Activated naive CD8-positive, alpha-beta T cell treated with anti-CD3 and anti-CD28 coated beads, Interleukin-2, amount 10 ng/mL, durations not matched to agents 7 days and 5 days (primary cell): Measurements from ENCODE around the gene UCN2. TPM values are rescaled to one million over a fixed set of nuclear protein-coding genes. Genes with fewer than 3 reads are reported as not detected.

Experiments used
- ATAC-seq: fragments of 150-1000 bp; cut with Tn5 transposase; one replicate; pipeline ENCODE4 v1.10.0; 2021; ENCODE audit warnings: low read depth, moderate library complexity
- POLR2A ChIA-PET: fragments of 350-600 bp; sonication (Branson Sonifier 250); formaldehyde crosslinking; loops from one replicate; lab custom pipeline; 2021; ENCODE audit warnings: antibody characterized with exemption; lab: Charles Lee
- DNase-seq: peaks from one replicate; pipeline ENCODE4 v3.0.0; 2021
- H3K27ac Mint-ChIP-seq: one replicate; pipeline ENCODE4 v1.8.0; 2022; ENCODE audit warnings: mild to moderate bottlenecking, mixed read lengths
- H3K27me3 Mint-ChIP-seq: one replicate; pipeline ENCODE4 v1.8.0; 2022; ENCODE audit warnings: mild to moderate bottlenecking, moderate library complexity, mixed read lengths
- H3K36me3 Mint-ChIP-seq: one replicate; pipeline ENCODE4 v1.8.0; 2021; ENCODE audit warnings: mild to moderate bottlenecking, mixed read lengths
- H3K4me1 Mint-ChIP-seq: one replicate; pipeline ENCODE4 v1.8.0; 2021; ENCODE audit warnings: mixed read lengths
- H3K4me3 Mint-ChIP-seq: one replicate; pipeline ENCODE4 v1.8.0; 2022; ENCODE audit warnings: mild to moderate bottlenecking, moderate library complexity, mixed read lengths
- H3K9me3 Mint-ChIP-seq: one replicate; pipeline ENCODE4 v1.8.0; 2021; ENCODE audit warnings: mixed read lengths
- total RNA-seq, 2 experiments: library from RNA; stranded (reverse); gene quantifications; one replicate each; pipeline ENCODE4 v1.2.3, GENCODE V29; 2021

Gene UCN2
- total RNA-seq, 2 experiments from 2014 or later = not detected

DNA sequence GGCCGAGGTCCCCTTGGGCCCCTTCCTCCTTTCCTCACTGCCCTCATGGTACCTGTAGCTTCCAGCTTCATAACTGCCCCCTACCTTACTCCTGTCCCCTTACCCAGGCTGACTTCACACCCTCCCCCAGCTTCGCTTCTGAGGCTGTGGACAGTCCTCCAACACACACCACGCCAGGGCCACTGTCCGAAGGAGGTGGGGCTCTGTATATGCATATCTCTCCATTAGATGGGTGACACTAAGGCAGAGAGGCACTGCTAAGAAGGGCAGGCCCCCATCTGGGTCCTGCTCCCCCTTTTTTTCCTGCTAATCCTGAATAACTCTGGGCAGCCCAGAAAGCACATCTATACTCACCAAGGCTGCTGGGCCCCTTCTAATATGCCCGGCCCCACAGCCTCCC, 32.6 kb upstream of the UCN2 start:
- Mint-ChIP-seq H3K4me1 (peaks cover 4% of the 10 kb centered on the region), H3K4me3 (no peak overlapping the region), H3K27me3 (peaks cover 22% of the 10 kb centered on the region), H3K9me3 (no peaks in the 10 kb centered on the region), H3K27ac (no peak overlapping the region), H3K36me3 (peaks cover 4% of the 10 kb centered on the region)
- POLR2A ChIA-PET = no interaction called here
- no peak for ATAC-seq
- no peak for DNase-seq

DNA sequence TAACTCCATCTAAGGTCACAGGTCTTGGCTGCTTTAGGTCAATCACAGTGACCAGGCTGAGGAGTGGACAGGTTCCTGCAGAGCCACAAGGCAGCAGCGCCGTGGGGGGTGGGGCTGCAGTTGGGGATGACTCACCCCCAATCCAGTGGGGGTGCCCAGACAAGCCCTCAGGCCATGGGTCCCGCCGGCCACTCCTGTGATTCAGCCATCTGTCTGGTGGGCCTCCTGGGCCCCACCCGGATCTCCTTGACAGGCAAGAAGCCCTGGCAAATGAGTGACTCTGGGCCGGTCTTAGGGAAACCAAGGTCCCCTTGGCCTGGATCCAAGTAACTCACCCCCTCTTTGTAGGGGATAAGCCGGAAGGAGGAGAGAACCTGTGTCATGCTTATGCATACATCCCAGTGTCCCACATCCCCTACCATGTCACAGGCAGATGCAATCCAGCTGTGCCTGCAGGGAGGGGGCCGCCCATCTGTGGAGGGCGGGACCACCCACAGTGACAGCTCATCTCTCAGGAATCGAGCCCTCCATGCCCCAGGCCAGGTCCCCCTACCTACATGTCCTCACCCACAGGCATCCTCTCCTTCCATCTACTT, 32.0 kb upstream of the UCN2 start:
- Mint-ChIP-seq H3K36me3 (peaks cover 4% of the 10 kb centered on the region), H3K9me3 (no peaks in the 10 kb centered on the region), H3K27ac (no peak overlapping the region), H3K4me3 (no peak overlapping the region), H3K4me1 (peaks cover 4% of the 10 kb centered on the region), H3K27me3 (peaks cover 24% of the 10 kb centered on the region)
- ATAC-seq = no peak
- DNase-seq = no peak
- POLR2A ChIA-PET = no interaction called here

DNA sequence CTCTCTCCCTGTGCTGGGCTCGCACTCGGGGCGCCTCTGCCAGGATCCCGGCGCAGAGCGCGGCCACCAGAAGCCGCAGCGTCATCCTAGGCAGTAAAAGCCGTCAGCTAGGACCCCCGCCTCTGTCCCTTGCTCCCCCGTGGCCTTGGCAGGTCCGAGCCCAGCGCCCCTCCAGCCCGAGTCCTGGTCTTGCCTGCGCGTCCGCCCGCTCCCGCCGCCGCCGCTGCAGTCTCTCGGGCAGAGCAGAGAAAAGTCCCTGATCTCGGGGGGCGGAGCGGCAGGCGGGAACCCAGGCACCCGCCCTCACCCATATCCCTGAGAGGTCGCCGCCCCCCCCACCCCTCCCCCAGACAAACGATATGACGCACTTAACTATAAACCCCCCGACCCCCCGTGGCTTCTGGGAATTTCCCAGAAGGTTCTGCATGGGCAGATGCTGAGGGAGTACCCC, 31.5 kb upstream of the UCN2 start, which contains the start of gene COL7A1:
Gene COL7A1 (minus strand): TSS at position 255 of the 451 bp plus-strand sequence. CDS start 170 bp downstream, at position 85.
- peaks cover 4% of the 10 kb centered on the region for H3K4me1 Mint-ChIP-seq
- no peak within 1 kb of the TSS for H3K27ac Mint-ChIP-seq
- no peak within 1 kb of the TSS for H3K4me3 Mint-ChIP-seq
- POLR2A ChIA-PET = no interaction called here
- DNase-seq (no peak), ATAC-seq (no peak)
- H3K9me3 Mint-ChIP-seq = no peaks in the 10 kb centered on the region
- peaks cover 26% of the 10 kb centered on the region for H3K27me3 Mint-ChIP-seq
- H3K36me3 Mint-ChIP-seq = peaks cover 4% of the 10 kb centered on the region

DNA sequence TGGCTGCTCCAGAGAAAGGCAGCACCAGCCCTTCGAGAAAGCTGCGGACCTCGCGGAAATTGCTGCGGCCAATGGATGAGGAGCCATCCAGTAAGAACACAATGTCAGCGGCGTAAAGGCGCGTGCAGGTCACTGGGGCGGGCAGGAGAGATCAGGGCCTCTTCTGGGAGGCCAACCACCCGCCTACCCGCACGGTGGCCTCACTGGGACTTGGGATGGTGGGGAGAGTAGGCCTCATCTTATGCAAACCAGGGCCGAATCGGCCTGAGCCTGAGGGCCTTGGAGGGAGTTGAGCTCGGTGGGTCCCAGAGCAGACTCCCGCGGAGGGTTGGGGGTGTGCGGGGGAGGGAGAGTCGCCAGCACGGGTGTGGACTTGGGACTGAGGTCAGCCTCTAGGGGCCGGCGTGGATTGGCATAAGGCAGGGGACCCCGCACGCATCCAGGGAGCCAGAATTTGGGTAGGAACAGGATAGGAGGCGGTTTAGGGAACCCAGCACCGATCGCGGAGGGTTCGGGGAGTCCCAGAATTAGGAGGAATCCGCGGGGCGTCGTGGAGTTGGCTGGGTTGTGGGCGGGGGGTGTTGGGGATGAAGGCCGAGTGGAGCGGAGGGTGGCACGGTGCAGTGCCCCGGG, 31.0 kb upstream of the UCN2 start:
- peaks cover 4% of the 10 kb centered on the region for H3K36me3 Mint-ChIP-seq
- no peak overlapping the region for H3K27ac Mint-ChIP-seq
- H3K9me3 Mint-ChIP-seq = no peaks in the 10 kb centered on the region
- DNase-seq (no peak), ATAC-seq (no peak)
- peaks cover 26% of the 10 kb centered on the region for H3K27me3 Mint-ChIP-seq
- H3K4me3 Mint-ChIP-seq = no peak overlapping the region
- POLR2A ChIA-PET = interaction anchor here (0.6 kb wide), 1 partner anchor 120 kb away, joined by 7 read pairs; no protein-coding TSS in a partner anchor
- H3K4me1 Mint-ChIP-seq = peaks cover 4% of the 10 kb centered on the region

DNA sequence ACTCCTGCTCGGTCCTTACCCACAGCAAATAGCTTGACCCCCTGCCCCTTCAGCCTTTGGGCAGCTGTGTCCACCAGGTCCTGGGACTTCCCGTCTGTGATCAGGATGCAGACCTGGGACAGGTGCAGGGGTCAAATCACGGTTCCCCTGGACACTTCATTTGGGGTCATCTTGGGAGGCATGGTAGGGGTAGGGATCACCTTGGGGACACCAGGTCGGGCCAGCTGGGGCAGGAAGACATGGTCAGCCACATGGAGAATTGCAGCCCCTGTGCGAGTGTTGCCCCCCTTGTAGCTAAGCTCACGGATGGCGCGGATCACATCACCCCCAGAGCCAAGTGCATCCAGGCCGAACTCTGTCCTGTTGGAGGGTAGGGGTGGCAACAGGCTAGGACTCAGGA, 29.8 kb upstream of the UCN2 start:
- no peak for DNase-seq
- Mint-ChIP-seq H3K27ac (no peak overlapping the region), H3K4me1 (peaks cover 4% of the 10 kb centered on the region), H3K36me3 (peaks cover 4% of the 10 kb centered on the region), H3K4me3 (no peak overlapping the region), H3K27me3 (peaks cover 31% of the 10 kb centered on the region), H3K9me3 (no peaks in the 10 kb centered on the region)
- POLR2A ChIA-PET = no interaction called here
- no peak for ATAC-seq

DNA sequence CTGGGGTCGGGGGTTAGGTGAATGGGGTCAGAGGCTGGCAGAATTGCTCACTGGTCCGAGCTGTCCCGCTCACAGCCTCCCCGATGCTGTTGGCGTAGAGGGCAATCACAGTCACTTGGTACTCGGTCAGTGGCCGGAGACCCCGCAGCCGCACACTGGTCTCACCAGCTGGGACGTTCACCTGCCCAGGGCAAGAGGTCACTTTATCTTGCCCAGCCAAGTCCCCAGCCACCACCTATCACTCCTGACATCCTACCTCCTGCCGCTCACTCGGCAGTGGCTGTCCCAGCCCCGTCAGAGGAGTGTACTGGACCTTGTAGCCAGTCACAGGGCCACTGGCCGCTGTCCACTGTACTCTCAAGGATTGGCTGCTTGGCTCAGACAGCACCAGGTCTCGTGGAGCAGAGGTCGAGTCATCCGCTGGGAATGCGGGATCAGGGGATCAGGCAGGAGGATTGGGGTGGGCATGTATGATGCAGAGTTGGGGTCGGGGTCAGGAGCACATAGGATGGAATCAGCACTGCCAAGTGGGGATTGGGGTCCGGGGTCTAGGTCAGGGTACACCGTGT, 29.0 kb upstream of the UCN2 start:
- Mint-ChIP-seq H3K36me3 (peaks cover 4% of the 10 kb centered on the region), H3K27me3 (peaks cover 32% of the 10 kb centered on the region), H3K9me3 (no peaks in the 10 kb centered on the region), H3K4me1 (peaks cover 4% of the 10 kb centered on the region), H3K27ac (no peak overlapping the region), H3K4me3 (no peak overlapping the region)
- POLR2A ChIA-PET = no interaction called here
- DNase-seq (no peak), ATAC-seq (no peak)

DNA sequence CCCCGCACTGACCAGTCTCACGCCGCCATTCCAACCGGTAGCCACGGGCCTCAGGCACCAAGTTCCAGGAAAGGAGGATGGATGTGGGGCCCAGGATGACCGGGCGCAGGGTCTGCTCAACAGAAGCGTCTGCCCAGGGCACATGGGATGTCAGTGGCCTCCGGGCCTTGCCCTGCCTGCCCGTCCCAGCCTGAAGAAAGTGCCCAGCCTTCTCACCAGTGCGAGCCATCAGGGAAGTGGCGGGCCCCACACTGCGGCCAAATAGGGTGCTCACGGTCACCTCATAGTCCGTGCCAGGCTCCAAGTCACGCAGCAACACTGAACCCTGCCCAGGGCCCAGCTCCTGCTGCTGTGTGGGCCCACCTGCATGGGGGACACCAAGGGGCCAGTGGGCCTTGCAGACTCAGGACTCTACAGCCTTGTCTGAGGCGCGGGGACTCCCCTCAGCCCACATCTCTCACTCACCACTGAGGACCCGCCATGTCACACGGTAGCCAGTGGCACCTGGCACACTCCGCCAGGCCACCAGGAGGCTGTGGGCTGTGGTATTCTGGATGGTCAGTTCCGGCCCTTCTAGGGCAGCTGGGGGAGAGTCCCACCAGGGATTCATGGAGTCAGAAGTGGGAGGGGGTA, 28.4 kb upstream of the UCN2 start:
- ATAC-seq = no peak
- Mint-ChIP-seq H3K4me3 (no peak overlapping the region), H3K9me3 (no peaks in the 10 kb centered on the region), H3K4me1 (peaks cover 4% of the 10 kb centered on the region), H3K36me3 (peaks cover 2% of the 10 kb centered on the region), H3K27me3 (peaks cover 32% of the 10 kb centered on the region), H3K27ac (no peak overlapping the region)
- POLR2A ChIA-PET = no interaction called here
- no peak for DNase-seq

DNA sequence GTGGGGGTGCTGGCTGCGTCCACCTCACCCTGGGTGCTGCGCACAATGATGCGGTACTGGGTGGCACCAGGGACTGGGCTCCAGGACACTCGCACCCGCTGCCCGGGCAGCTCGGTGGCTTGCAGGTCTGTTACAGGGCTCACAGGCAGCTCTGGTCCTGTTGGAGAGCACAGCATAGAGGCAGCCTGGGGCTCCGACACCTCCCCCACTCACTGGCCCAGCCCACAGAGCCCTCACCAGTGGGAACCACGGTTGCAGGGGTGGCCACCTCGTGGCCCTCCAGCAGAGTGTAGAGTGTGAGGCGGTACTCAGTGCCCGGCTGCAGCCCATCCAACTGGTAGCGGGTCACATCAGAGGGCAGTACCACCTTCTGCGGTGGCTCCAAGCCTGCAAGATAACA, 27.9 kb upstream of the UCN2 start:
- no peak overlapping the region for H3K4me3 Mint-ChIP-seq
- POLR2A ChIA-PET = no interaction called here
- DNase-seq (no peak), ATAC-seq (no peak)
- H3K9me3 Mint-ChIP-seq = no peaks in the 10 kb centered on the region
- H3K27ac Mint-ChIP-seq = no peak overlapping the region
- H3K27me3 Mint-ChIP-seq = peaks cover 32% of the 10 kb centered on the region
- peaks cover 4% of the 10 kb centered on the region for H3K4me1 Mint-ChIP-seq
- peaks cover 2% of the 10 kb centered on the region for H3K36me3 Mint-ChIP-seq

DNA sequence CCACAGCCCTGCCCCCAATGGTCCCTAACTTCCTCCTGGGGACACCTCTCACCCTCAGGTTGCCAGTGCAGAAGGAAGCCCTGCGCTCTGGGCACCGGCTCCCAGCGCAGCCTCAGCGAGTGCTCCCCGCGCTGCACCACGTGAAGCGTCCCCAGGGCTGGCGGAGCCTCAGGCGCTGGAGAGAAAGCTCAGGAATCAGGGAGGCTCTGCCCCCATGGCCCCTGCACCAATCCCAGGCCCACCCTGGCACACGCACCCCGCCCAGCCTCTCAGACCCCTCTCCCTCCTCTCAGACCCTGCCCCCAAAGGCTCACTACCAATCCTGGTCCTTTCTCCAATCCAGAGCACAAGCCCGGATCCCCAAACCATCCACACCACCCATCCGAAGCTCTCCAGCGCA, 24.6 kb upstream of the UCN2 start:
- no peaks in the 10 kb centered on the region for H3K36me3 Mint-ChIP-seq
- peaks cover 13% of the 10 kb centered on the region for H3K27me3 Mint-ChIP-seq
- H3K27ac Mint-ChIP-seq = no peak overlapping the region

DNA sequence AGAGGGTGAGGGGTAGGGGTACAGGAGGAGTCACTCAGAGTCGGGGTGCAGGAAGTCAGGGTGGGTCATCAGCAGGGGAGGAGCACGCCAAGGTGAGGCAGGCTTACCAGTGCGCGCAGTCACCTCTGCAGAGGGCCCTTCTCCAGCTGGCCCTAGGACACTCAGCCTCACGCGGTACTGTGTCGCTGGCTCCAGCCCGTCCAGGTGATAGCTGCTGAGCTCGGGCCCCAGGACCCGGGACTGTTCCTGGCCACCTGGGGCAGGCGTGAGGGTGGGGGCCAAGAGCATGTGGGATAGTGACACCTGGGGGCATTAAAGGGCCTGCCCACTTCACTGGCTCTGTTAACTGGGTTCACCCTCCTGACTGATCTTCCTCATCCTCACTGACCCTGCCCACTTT, 24.1 kb upstream of the UCN2 start:
- H3K4me1 Mint-ChIP-seq = peaks cover 2% of the 10 kb centered on the region
- no peaks in the 10 kb centered on the region for H3K36me3 Mint-ChIP-seq
- no peak overlapping the region for H3K27ac Mint-ChIP-seq
- H3K27me3 Mint-ChIP-seq = peaks cover 13% of the 10 kb centered on the region
- no peaks in the 10 kb centered on the region for H3K9me3 Mint-ChIP-seq
- no peak for DNase-seq
- POLR2A ChIA-PET = no interaction called here
- no peak overlapping the region for H3K4me3 Mint-ChIP-seq
- ATAC-seq = no peak

More for the DNA sequence above, 24.6 kb upstream of the UCN2 start:
- Mint-ChIP-seq H3K4me1 (peaks cover 2% of the 10 kb centered on the region), H3K4me3 (no peak overlapping the region), H3K9me3 (no peaks in the 10 kb centered on the region)
- POLR2A ChIA-PET = no interaction called here
- ATAC-seq (no peak), DNase-seq (no peak)

DNA sequence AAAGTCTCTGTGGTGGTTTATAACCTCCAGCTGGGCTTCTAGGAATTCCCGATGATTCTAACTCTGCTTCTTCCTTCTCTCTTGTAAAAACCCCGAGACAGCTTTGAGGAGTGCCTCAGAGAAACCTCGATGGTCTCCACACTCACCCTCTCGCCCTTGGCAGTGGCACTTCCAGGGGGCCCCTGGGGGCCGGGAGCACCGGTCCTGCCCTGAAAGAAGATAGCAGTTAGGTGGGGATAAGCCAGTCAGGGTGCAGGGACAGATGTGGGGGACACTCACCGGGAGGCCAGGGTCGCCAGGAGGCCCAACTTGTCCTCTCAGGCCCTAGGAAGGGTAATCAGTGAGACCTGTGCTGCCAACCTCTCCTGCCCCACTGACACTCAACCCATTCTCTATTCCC, 21.8 kb upstream of the UCN2 start:
- no peaks in the 10 kb centered on the region for H3K36me3 Mint-ChIP-seq
- H3K9me3 Mint-ChIP-seq = no peaks in the 10 kb centered on the region
- ATAC-seq (no peak), DNase-seq (no peak)
- no peak overlapping the region for H3K27ac Mint-ChIP-seq
- H3K27me3 Mint-ChIP-seq = peaks cover 11% of the 10 kb centered on the region
- POLR2A ChIA-PET = interaction anchor here (0.6 kb wide), 1 partner anchor 22 kb away, joined by 3 read pairs; no protein-coding TSS in a partner anchor
- H3K4me1 Mint-ChIP-seq = peaks cover 2% of the 10 kb centered on the region
- no peak overlapping the region for H3K4me3 Mint-ChIP-seq

DNA sequence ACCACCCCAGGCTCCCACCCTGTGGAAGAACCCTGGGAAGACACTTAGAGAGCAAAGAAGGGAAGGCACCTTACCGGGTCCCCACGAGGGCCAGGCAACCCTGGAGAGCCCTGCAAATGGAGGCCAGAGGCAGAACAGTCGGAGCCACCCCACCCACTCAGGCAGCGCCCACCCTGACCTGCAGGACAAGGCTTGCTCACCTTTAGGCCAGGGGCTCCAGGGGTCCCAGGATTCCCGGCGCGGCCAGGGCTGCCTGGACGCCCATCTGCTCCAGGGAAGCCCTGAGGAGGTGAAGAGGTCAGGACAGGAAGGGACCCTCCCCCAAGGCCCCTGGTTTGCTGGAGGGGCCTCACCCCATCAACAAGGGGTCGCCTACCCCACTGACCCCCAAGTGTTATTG, 21.3 kb upstream of the UCN2 start:
- Mint-ChIP-seq H3K4me3 (no peak overlapping the region), H3K4me1 (peaks cover 2% of the 10 kb centered on the region), H3K9me3 (no peaks in the 10 kb centered on the region), H3K27me3 (peaks cover 8% of the 10 kb centered on the region), H3K27ac (no peak overlapping the region), H3K36me3 (no peaks in the 10 kb centered on the region)
- ATAC-seq = no peak
- DNase-seq = no peak
- POLR2A ChIA-PET = interaction anchor here (0.6 kb wide), 1 partner anchor 22 kb away, joined by 3 read pairs; no protein-coding TSS in a partner anchor

DNA sequence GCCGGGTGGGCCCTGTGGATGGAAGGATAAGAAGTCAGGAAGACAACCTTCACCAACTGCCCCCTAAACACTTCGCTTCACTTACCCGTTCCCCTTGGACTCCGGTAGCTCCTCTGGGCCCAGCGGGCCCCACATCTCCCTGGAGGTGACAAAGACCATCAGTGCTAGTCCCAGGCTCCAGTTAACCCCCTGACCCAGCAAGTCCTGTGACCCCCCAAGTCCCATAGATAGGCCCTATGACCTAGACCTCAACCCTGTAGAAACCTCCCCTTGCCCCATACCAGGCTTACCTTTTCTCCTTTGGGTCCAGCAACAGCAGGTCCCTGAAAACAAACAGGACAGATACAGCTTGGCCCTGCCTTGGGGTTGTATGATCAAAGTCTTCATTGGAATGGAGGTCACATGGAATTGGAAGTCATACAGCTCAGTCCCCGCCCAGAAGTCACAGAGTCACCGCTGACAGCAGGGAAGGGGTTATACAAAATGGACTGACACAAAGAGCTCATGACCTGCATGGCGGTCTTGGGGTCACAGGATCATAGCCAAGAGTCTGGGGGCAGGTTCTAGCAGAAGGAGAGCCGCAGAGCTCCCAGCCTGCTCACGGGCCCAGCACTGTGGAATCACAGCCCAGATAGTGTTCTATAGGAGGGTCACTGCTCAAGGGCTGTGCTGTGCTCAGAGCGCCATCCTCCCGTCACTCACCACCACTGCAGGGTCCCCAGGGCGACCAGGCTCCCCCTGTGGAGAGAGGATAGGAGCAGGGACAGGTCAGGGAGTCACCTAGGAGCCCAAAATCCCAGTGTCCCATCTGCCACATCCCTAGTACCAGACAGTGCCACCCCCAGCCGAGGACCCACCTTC, 18.3 kb upstream of the UCN2 start:
- POLR2A ChIA-PET = no interaction called here

More for the DNA sequence above, 18.3 kb upstream of the UCN2 start:
- Mint-ChIP-seq H3K27me3 (peaks cover 2% of the 10 kb centered on the region), H3K4me1 (peaks cover 2% of the 10 kb centered on the region), H3K9me3 (no peaks in the 10 kb centered on the region), H3K36me3 (no peaks in the 10 kb centered on the region), H3K27ac (no peak overlapping the region), H3K4me3 (no peak overlapping the region)
- DNase-seq = no peak
- no peak for ATAC-seq
